ENCODE results near the gene MLH1. TPM values are rescaled to one million over a fixed set of nuclear protein-coding genes. Genes with fewer than 3 reads are reported as not detected.

Gene MLH1
- total RNA-seq, 1 donor from 2014 or later, result 26.3 TPM

- Histone ChIP-seq H3K27ac (no peak overlapping the region), H3K4me3 (no peak overlapping the region), H3K4me1 (peaks cover 13% of the 10 kb centered on the region), H3K9me3 (no peaks in the 10 kb centered on the region), H3K27me3 (ENCODE audit: low read depth) (no peaks in the 10 kb centered on the region), H3K36me3 (peaks cover 81% of the 10 kb centered on the region)
- no peak for ATAC-seq
- DNase-seq, result no peak
- TF ChIP-seq, protein P1, sequence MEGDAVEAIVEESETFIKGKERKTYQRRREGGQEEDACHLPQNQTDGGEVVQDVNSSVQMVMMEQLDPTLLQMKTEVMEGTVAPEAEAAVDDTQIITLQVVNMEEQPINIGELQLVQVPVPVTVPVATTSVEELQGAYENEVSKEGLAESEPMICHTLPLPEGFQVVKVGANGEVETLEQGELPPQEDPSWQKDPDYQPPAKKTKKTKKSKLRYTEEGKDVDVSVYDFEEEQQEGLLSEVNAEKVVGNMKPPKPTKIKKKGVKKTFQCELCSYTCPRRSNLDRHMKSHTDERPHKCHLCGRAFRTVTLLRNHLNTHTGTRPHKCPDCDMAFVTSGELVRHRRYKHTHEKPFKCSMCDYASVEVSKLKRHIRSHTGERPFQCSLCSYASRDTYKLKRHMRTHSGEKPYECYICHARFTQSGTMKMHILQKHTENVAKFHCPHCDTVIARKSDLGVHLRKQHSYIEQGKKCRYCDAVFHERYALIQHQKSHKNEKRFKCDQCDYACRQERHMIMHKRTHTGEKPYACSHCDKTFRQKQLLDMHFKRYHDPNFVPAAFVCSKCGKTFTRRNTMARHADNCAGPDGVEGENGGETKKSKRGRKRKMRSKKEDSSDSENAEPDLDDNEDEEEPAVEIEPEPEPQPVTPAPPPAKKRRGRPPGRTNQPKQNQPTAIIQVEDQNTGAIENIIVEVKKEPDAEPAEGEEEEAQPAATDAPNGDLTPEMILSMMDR (IDR thresholded peaks at IDR 0.05), result no peak
- intact Hi-C loops (cut with DNase I), result no loop called here
Measured at GRCh38 chr3:37028329-37028728, 35.0 kb downstream of the MLH1 start.

DNA sequence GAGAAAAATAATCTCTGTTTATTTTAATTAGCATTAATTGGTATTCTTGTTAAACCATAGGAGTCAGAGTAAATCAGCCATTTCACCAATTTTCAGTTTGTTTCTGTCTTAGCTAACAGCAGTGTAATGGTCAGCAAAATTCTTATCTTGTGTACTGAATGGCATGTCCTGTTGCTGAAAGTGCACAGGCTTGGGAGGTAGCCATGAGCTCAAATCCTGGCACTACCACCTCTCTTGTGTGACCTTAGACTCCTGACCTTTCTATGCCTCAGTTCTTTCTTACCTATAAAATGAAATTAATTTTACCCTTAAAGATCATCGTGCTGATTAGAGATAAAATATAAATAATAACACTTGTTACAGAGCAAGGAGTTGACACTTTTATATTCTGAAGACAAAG, 35.8 kb downstream of the MLH1 start:
- intact Hi-C loops (cut with DNase I), result no loop called here
- DNase-seq (no peak), ATAC-seq (no peak)
- Histone ChIP-seq H3K27me3 (ENCODE audit: low read depth) (no peaks in the 10 kb centered on the region), H3K4me3 (no peak overlapping the region), H3K27ac (no peak overlapping the region), H3K4me1 (peaks cover 13% of the 10 kb centered on the region), H3K36me3 (peaks cover 82% of the 10 kb centered on the region), H3K9me3 (no peaks in the 10 kb centered on the region)
- TF ChIP-seq, protein P1 (IDR thresholded peaks at IDR 0.05), result no peak

- H3K27me3 ChIP-seq (ENCODE audit: low read depth), result no peaks in the 10 kb centered on the region
- ATAC-seq, result no peak
- intact Hi-C loops (cut with DNase I), result no loop called here
- TF ChIP-seq, protein P1 (IDR thresholded peaks at IDR 0.05), result no peak
- no peak overlapping the region for H3K4me3 ChIP-seq
- H3K27ac ChIP-seq, result peak overlapping the region; percentile 52
- DNase-seq, result no peak
- H3K36me3 ChIP-seq, result peaks cover 86% of the 10 kb centered on the region
- H3K4me1 ChIP-seq, result peaks cover 10% of the 10 kb centered on the region
- H3K9me3 ChIP-seq, result no peaks in the 10 kb centered on the region
Measured at GRCh38 chr3:37029516-37030163, 36.3 kb downstream of the MLH1 start.

DNA sequence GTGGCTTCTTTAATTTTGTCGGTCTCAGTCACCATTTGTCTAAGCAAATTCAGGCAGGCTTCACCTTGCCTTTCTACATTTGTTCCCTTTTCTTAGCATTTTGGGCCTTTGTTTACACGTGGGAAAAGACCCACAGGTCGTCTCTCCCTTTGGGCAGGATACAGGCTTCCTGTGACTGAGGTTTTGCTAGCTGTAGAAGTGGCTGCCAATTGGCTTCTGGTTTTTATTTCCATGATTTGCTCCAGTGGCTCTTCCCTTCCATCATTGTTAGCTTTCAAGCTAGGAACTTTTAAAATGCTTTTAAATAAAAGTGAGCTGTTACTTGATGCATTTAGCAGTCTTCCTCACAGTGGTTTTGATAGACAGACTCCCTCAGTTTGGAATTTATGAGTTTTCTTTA, 37.3 kb downstream of the MLH1 start:
- H3K9me3 ChIP-seq, result no peaks in the 10 kb centered on the region
- no peak overlapping the region for H3K4me3 ChIP-seq
- H3K36me3 ChIP-seq, result peaks cover 94% of the 10 kb centered on the region
- no peaks in the 10 kb centered on the region for H3K27me3 ChIP-seq (ENCODE audit: low read depth)
- DNase-seq, result no peak
- intact Hi-C loops (cut with DNase I), result no loop called here
- ATAC-seq, result no peak
- H3K4me1 ChIP-seq, result peaks cover 9% of the 10 kb centered on the region
- H3K27ac ChIP-seq, result peak overlapping the region; percentile 52
- TF ChIP-seq, protein P1 (IDR thresholded peaks at IDR 0.05), result no peak

DNA sequence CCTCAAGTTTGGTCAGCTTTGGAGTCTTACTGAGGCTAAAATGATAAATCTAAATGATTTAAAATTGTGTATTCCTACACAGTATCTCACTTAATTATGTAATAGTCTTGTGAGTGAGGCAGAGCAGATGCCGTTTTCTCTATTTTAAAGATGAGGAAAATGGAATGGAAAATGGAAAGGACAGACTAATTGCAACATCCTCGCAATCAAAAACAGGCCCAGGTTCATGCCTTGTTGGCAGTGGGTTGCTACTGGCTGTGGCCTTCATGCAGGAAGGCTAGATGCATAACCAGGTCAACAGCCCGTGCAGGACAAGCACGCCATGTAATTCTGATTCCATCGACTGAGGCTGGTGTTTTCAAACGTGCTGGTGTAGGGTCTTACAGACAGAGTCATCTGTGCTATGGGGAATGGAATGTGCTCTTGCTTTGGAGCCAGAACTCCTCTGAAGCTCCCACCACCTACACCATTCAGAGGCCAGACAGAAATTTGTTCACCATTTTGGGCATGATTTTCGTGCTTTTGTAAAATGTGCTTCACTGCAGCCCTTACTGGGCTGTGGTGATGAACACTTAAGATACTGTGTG, 37.9 kb downstream of the MLH1 start:
- ATAC-seq (peak in 1 of 2 donors; percentile 21), DNase-seq (no peak)
- H3K27ac ChIP-seq, result peak overlapping the region; percentile 52
- no peaks in the 10 kb centered on the region for H3K9me3 ChIP-seq
- H3K4me3 ChIP-seq, result no peak overlapping the region
- H3K36me3 ChIP-seq, result peaks cover 91% of the 10 kb centered on the region
- intact Hi-C loops (cut with DNase I), result no loop called here
- TF ChIP-seq, protein P1 (IDR thresholded peaks at IDR 0.05), result no peak
- H3K4me1 ChIP-seq, result peaks cover 9% of the 10 kb centered on the region
- no peaks in the 10 kb centered on the region for H3K27me3 ChIP-seq (ENCODE audit: low read depth)

Data from lower lobe of right lung (tissue), 2 donors.